Colon (tissue), 2 donors: ENCODE results near the gene CDKAL1.

ENCODE experiments used
- FAIRE-seq: peaks from 2 replicates; lab custom pipeline; 2012; peaks lifted over from hg19 to GRCh38; lab: Jason Lieb, UNC
- donor health status: control.
- donor health status: control.

CDKAL1 gene

GRCh38 chr6:20681243-20681684 lies 147.0 kb downstream of the CDKAL1 start:
- FAIRE-seq: no peak

- FAIRE-seq: no peak
Measured at GRCh38 chr6:20684474-20684873, 150.2 kb downstream of the CDKAL1 start.

- FAIRE-seq: no peak
Measured at GRCh38 chr6:20686142-20686541, 151.9 kb downstream of the CDKAL1 start.

- FAIRE-seq: no peak
Measured at GRCh38 chr6:20687494-20687893, 153.2 kb downstream of the CDKAL1 start.

- FAIRE-seq: no peak
Measured at GRCh38 chr6:20688710-20689500, 154.6 kb downstream of the CDKAL1 start.

- no peak for FAIRE-seq
Measured at GRCh38 chr6:20691185-20691584, 156.9 kb downstream of the CDKAL1 start.

GRCh38 chr6:20692023-20692422 lies 157.8 kb downstream of the CDKAL1 start:
- FAIRE-seq: no peak

GRCh38 chr6:20693466-20694063 lies 159.3 kb downstream of the CDKAL1 start:
- no peak for FAIRE-seq

- no peak for FAIRE-seq
Measured at GRCh38 chr6:20696676-20697075, 162.4 kb downstream of the CDKAL1 start.

GRCh38 chr6:20698675-20699074 lies 164.4 kb downstream of the CDKAL1 start:
- no peak for FAIRE-seq

GRCh38 chr6:20699402-20699801 lies 165.1 kb downstream of the CDKAL1 start:
- FAIRE-seq: no peak

- no peak for FAIRE-seq
Measured at GRCh38 chr6:20700375-20700774, 166.1 kb downstream of the CDKAL1 start.

GRCh38 chr6:20702366-20702765 lies 168.1 kb downstream of the CDKAL1 start:
- FAIRE-seq: no peak

- no peak for FAIRE-seq
Measured at GRCh38 chr6:20703049-20703448, 168.8 kb downstream of the CDKAL1 start.

- FAIRE-seq: no peak
Measured at GRCh38 chr6:20704325-20705025, 170.2 kb downstream of the CDKAL1 start.

GRCh38 chr6:20705741-20706140 lies 171.5 kb downstream of the CDKAL1 start:
- FAIRE-seq: no peak

- no peak for FAIRE-seq
Measured at GRCh38 chr6:20706238-20706938, 172.1 kb downstream of the CDKAL1 start.

GRCh38 chr6:20706939-20707485 lies 172.8 kb downstream of the CDKAL1 start:
- FAIRE-seq: no peak

GRCh38 chr6:20707870-20708269 lies 173.6 kb downstream of the CDKAL1 start:
- FAIRE-seq: no peak

- no peak for FAIRE-seq
Measured at GRCh38 chr6:20708367-20709124, 174.3 kb downstream of the CDKAL1 start.

- no peak for FAIRE-seq
Measured at GRCh38 chr6:20709451-20709850, 175.2 kb downstream of the CDKAL1 start.
